A673 (cell line): ENCODE data around the gene PPP1CA.

Experiments used
- CTCF ChIP-seq: fragments of 300-800, 200-600 bp; sonication (generic); conservative IDR thresholded peaks from 2 replicates; pipeline ENCODE4 v1.5.1; 2017; ENCODE audit warnings: low read depth, mild to moderate bottlenecking, antibody characterized with exemption, low read length, moderate library complexity, mixed read lengths
- EZH2 ChIP-seq: fragments of 200-600 bp; sonication (generic); IDR thresholded peaks from 2 replicates; pipeline ENCODE4 v1.6.1; 2017; ENCODE audit warnings: borderline replicate concordance, low read depth, mild to moderate bottlenecking, mixed read lengths, antibody characterized with exemption, low read length; ENCODE audit not compliant: poor library complexity, severe bottlenecking

GRCh38 chr11:67382276-67383136 is 19.2 kb downstream of the PPP1CA start:
- TF ChIP-seq CTCF = peak; percentile 99
- no peak for TF ChIP-seq EZH2
